NCI-H226 (cell line): ENCODE results near the gene LSM4.

ENCODE experiments used
- DNase-seq: peaks from one replicate; pipeline ENCODE4 v3.0.0-alpha.2; 2015

LSM4 gene

DNA sequence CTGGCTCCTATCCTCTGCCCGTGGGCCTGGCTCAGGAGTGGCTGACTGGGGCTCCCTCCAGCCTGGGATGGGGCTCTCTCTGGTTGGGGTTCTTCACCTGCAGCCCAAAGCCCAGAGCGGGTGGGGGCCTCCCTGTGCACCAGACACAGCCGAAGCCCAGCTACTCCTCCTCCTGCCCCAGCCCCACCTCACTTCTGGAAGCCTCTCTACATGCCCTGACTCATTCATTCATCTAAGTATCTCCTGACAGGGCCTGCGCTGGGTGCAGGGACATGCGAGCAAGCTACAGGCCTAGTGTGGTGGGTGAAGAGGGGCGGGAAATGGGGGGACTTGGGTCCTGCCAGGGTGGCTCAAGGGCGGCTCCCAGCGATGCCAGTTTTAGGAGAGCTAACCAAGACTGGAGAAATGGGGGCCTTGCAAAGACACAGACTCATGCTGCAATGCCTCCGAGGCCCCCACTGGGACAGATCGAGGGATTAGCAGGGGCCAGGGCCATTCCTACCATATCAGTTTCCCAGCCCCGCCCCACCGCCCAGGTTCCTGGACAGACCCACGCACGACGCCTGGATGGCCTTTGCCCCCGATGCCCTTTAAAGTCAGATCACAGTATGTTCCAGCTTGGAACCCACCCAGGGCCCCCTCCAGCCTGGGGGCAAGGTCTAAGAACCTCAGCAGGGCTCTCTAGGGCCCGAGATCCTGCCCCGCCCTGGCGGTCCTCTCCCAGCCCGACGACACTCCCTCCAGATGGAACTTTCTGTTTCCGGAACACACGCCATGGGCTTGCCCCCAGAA lies 12.6 kb downstream of the LSM4 start:
- no peak for DNase-seq

DNA sequence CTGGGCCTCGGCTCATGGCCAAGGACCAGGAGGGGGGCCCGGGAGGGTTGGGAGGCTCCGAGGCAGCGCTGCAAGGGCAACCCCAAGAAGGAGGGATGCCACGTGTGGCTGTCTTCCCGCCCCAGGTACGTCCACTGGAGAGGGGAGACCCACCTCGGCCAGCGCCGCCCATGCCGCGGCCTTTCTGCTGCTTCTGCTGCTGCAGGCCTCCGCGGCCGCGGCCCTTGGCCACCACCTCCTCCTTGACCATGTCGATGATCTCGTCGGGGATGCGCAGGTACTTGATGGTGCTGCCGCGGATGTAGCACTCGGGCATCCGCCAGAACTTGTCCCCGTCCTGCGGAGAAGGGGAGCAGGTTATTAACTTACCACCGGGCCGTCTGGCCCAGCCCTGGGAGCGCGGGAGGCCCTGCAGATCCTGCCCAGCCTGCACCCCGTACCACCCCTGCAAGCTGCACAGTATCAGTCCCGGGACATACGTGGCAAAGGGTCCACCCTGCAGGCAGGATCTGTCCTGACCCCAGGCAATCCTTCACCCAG lies 13.3 kb downstream of the LSM4 start:
- DNase-seq: no peak

DNA sequence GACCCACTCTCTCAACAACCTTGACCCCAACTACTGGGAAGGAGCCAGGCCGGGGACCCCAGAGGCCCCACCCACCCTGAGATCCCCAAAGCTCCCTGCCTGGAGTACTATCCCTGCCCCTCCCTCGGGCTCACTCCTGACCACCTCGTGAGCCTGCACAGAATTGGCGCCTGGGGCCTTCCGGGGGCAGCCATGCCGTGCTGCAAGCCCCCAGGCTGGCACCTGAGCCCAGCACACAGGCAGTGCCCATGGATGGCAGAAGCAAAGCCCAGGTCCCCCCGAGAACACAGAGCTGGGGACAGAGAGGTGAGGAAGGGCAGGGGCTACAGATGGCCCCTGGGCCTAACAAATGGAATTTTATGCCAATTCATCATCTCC lies 13.9 kb downstream of the LSM4 start:
- DNase-seq: no peak

DNA sequence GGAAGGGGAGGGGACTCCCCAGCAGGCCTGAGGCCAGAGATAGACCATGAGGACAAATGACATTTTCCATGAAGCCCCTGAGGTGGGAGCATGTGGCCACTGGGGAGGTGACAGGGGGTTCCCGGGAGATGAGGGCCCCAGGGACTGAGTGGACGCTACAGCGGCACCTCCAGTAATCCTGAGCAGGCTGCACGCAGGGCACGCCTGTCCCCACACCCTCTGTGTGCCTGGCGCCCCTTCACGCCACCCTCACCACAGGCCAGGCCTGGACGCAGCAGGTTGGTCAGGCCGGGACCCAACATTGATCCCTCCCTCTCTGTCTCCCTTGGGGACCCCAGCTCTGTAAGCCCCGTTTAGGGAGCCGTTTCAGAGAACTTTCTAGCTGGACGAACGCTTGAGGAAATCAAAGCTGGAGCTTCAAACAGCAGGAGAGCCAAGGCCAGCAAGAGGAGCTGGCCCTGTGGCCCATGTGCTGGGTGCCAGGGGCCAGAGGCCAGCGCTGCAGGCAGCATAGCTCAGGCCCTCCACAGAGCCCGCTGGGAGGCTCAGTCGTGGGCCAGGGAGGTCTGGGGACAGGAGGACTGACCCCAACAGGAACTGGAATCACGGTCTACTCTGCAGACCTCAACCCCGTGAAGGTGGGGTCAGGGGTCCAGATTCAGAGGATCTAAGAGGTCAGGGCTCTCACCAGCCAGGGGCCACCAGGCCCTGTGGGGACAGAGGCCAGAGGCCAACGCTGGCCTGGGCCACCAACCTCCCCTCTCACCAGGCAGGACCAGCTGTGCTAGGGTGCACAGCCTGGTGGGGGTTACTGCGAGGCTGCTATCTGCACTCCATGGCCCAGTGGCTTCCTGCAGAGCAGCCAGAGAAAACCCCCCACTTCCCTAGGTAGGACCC lies 14.6 kb downstream of the LSM4 start:
- no peak for DNase-seq

DNA sequence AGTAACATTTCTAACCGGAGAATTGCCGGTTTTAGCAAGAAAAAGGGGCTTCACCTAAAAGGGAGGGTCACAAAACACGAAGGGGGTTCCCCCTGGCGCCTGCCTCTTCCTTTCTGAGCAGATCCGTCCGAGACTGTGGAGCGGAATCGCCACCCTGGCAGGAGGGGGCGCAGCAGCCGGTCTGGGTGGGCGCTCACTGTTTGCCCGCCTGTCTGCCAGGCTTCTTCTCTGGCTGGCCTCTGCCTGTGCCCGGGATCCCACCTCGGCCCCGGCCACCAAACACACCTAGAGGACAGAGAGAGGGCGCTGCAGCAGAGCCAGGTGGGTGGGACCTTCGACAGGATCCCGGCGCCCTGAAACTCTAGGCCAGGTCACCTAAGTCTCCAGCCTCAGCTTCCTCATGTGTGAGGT lies 15.6 kb downstream of the LSM4 start:
- no peak for DNase-seq

DNA sequence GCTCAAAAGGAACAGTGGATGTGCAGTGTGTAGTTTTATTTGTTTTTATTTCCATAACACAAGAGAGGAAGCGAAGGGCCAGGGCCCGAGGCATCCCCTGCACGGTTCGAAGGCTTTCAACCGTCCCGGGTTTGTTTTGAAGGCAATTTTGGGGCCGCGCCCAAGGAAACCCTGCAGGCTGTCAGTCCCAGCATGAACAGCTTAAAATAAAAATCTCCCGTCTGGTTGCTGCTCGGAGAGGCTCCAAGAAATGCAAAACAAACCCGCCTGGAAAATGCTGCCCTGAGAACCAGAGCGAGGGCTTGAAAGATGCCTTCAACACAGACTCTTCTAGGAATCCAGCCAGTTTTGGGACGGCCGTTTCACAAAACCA lies 16.0 kb downstream of the LSM4 start:
- DNase-seq: no peak

DNA sequence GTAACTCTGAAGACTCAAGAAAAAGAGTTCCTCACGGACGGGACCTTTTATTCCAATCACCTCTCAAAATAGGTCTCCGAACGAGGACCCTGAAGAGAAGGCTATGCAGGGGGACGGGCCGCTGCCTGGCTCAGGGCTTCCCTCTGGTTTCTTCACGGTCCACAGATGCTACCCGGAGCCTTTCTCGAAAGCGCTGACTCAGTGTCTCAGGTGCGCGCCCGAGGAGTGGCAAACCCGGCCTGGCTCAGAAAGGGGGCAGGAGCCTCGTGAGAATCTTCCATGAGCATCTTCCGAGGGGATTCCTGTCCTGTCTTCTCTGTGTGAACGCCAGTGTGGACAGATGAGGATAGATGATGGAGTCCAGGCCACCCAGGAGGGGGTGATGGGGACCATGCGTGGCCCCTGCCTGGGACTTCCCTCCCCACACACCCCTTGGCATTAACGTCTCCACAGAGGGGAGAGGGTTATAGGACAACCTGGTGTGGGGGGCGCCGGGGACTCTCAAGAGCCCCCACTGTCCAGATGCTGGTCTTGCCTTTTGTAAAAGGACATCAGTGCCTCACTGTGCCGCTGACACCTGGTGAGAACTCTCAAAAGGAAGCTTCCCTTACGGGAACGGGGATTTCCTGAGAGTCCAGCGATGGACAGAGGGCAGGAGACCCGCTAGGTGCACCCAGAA lies 16.5 kb downstream of the LSM4 start:
- DNase-seq: no peak

DNA sequence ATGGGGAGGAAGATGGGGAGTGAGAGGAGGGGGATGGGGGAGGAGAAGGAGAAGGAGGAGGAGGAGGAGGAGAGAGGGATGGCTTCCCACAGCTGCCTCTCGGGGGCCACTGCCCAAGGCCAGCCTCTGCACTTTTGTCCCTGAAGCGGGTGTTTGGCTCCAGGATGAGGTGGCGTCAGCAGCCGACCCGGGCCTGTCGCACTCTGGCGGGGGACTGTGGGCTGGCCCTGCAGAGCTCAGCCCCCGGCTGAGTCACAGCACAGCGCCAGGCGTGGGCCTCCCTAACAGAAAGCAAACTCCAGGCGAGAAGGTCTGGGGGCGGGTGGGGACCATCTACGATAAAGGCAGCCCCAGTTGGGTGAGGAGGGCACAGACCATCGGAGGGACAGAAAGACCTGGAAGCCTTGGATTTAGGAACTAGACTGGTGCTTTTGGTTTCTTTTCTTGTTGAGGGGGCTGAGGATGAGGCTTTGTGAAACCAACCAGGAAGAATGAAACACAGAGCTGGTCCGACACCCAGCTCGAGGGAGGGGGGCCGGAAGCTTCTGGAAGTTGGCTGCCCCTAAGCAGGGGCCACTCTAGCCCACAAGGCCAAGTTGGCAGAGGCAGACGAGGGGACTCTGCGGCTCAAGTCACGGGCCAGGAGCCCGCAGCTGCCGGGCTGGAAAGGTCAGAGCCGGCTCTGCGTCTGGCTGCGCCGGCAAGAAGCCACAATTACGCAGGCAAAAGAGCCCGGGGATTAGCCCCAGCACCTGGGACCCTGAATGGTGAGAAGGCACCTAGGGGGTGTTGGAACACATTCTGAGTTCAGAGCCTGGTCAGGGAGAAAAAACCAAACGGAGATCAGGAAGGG lies 18.2 kb downstream of the LSM4 start:
- DNase-seq: peak; percentile 69

DNA sequence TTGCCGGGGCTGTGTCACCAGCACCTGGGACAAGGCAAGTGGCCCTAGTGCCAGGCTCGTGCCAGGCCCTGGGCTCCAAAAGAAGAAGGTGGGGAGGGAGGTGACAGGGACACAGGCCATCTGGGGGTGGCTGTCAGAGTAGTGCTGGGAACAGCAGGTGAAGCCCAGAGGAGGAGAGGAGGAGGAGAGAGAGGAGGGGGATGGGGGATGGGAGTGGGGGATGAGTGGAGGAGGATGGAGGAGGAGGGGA lies 18.7 kb downstream of the LSM4 start:
- no peak for DNase-seq

DNA sequence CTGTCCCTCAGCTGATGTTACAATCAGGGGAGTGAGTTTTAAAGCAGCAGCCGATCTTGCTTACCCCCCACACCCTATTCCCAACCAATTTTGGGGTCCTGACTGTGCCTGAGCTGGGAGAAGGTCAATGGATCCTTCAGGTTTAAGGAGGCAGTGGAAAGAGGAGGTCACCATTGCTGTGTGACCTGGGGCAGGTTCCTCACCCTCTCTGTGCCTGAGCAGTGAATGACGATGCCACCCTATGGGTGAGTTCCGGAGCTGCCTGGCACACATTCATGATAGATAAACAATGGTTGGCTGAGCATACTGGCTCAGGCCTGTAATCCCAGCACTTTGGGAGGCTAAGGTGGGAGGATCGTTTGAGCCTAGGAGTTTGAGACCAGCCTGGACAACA lies 21.2 kb downstream of the LSM4 start:
- DNase-seq: no peak

DNA sequence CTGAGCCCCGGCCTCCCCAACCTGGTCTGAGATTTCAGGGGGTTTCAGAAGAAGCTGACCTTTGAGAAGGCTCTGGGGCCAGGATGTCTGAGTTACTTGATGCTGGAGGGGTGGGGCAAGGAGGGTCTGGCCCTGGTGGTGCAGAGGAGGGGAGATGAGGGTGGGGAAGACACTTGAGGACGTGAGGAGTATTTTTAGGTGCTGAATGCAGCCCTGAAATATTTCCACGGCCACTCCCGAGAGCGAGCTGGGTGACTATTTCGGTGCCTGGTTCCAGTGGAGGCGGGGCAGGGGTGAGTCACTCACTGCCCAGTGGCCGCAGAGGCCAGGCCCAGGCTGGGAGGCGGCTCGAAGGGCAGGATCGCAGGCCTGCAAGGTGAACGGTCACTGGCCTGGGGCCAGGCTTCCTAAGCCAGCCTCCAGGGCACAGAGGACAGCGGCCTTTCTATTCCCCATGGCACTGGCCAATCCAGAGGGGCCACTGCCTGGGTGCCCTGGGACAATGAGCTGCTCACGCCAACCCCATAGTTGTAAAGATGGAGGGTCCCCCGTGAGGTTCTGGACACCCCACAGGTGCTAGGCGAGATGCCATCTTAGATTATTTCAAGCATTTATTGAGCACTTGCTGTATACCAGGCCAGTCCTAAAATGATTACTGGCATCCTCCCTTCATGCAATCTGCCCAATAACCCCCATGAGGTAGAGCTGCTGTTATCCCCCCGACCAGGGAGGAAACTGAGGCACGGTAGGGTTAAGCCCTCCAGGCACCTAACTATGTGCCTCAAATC lies 21.8 kb downstream of the LSM4 start:
- DNase-seq: peak; percentile 95

DNA sequence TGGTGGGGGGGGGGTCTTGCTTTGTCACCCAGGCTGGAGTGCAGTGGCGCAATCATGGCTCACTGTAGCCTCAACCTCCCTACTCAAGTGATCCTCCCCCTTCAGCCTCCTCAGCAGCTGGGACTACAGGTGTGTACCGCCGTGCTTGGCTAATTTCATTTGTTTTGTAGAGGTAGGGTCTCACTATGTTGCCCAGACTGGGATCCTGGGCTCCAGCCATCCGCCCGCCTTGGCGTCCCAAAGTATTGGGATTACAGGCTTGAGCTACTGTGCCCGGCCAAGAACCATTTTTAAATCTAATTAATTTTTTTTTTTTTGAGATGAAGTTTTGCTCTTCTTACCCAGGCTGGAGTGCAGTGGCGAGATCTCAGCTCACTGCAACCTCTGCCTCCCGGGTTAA lies 23.2 kb downstream of the LSM4 start:
- DNase-seq: no peak

DNA sequence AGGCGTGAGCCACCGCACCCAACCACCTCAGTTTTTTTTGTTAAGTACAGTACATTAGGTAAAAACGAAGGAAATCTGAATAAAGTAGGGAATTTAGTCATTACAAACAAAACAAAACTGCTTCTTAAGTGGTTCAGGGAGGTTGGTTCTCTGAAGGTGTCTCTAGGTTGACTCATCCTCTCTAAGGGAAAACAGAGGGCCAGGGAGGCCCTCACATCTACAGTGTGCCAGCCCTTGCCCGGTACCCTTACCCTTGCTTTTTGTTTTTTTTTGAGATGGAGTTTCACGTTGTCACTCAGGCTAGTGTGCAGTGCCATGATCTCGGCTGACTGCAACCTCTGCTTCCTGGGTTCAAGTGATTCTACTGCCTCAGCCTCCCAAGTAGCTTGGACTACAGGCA lies 24.3 kb downstream of the LSM4 start:
- DNase-seq: no peak

DNA sequence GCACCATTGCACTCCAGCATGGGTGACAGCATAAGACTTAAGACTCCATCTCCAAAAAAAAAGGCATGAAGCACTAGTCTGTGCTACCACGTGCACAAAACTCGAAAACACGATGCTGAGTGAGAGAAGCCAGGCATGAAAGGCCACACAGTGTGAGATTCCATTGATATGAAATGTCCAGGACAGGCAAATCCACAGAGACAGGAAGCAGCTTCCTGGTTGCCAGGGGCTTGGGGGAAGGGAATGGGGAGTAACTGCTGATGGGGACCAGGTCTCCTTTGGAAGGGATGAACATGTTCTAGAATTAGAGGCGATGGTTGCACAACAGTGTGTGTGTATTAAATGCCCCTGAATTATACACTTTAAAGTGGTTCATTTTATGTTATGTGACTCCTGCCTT lies 25.6 kb downstream of the LSM4 start:
- no peak for DNase-seq

DNA sequence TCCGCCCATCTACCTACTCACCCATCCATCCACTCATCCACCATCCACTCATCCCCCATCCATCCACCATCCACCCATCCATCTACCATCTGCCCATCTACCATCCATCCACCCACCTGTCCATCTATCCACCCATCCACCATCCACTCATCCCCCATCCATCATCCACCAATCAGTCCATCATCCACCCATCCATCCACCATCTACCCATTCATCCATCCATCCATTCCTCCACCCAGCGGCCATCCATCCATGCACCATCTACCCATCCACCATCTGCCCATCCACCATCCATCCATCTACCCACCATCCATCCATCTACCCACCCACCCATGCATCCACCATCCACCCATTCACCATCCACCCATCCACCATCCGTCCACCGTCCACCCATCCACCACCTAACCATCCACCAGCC lies 27.8 kb downstream of the LSM4 start:
- no peak for DNase-seq

DNA sequence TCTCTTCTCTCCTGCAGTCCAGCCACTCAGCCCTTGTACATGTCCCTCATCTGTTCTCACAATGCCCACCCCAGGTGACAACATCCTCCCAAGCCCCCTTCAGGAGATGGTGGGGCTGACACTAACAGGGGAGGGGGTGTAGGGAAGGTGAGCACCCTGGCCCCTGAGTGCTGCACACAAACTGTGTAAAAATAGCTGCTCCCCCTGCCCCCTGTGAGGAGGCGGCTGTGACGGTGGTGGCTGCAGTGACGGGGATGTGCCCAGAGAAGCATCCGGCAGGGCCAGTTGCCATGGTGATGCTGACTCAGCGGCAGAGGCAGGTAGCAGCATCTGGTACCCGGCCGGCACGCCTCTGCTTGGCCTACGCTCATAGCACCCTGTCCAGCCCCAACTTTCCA lies 28.4 kb downstream of the LSM4 start:
- no peak for DNase-seq

DNA sequence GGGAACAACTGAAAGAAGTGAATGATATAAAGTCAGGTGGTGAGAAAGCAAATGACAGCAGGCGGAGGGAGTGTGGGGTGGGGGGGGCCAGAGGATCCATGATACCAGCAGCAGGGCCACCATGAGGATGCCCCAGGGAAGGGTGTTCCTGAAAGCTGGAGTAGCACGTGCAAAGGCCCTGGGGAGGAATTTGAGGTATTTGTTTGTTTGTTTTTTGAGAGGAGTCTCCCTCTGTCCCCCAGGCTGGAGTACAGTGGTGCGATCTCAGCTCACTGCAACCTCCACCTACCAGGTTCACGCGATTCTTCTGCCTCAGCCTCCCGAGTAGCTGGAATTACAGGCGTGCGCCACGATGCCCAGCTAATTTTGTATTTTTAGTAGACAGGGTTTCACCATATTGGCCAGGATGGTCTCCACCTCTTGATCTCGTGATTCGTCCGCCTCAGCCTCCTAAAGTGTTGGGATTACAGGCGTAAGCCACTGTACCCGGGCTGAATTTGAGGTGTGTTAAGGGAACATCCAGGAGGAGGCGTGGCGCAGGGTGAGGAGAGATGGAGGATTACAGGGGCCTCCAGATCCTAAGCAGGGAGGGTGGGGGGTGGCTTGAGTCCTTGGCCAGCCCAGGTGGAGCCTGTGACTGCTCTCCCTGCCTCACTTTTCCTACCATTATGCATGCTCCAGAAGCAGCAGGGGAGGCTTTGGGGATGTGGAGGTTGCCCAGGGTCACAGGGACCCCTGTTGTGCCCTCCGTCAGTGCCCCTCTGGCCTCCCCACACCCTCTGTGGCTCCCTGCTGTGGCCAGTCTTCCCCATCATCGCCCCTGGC lies 29.0 kb downstream of the LSM4 start:
- DNase-seq: no peak

DNA sequence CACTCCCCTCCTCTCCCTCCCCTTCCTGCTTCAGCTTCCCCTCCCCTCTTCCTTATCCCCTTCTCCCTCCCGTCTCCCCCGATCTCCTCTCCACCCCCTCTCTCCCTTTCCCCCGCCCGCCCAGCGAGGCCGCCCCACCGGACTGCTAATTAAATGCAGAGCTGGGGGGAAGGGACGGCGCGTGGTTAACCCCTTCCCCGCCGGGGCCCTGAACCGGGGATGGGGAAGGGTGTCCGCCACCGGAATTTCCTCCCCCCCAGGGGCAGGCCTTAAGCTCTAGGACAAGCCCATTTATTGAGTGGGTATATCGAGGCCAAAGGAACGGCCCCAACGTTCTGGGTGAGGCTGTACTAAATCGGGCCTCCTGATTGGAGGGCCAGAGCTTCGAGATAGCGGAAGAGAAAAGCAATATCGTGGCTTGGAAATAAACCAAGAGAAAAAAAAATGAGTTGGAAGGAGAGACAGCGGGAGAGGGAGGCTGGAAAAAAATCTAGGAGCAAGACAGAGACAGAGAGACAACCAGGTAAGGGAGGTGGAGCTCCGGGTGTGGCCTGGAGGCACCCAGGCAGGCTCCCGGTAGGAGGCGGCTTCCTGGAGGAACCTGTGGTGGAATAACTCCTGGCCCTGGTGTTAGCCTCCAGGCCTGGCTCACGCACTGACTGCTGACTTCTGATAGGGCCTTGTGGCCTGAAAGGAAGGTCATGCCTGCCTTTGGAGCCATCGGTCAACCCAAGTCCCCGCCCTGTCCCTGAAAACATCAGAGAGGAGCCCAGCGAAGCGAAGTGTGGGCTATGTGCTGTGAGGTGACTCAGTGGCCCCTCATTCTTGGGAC lies 29.9 kb downstream of the LSM4 start:
- peak; percentile 89 for DNase-seq

DNA sequence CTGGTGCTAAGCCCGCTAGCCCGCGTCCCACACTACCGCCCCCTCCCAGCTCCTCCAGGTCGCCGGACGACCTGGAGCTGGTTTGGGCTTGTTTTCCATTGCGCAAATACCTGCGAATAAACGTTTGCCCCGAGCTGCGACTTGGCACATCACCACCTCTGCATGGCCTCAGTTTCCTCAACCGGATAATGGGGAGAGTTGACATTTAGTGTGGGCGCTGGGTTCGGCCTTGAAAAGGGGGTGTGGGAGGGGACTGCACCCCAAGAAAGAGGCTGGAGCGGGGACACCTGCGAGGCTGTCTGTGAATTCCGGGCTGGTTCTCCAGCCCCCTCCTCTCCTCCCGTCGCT lies 30.4 kb downstream of the LSM4 start:
- DNase-seq: no peak
